SK-N-SH treated with all-trans-retinoic acid at 6 μM for 48 hours (cell line): ENCODE data around the gene CAMTA2.

Experiments
- ATAC-seq: fragments of 200-7000 bp; cut with Tn5 transposase; 3 replicates; pipeline ENCODE4 v1.9.1; 2020; ENCODE audit warnings: mild to moderate bottlenecking, moderate library complexity
- BACH2 ChIP-seq: fragments of 250-450 bp; sonication (Bioruptor Pico); IDR thresholded peaks from 2 replicates; pipeline ENCODE4 v1.9.0; 2021; ENCODE audit warnings: mild to moderate bottlenecking, borderline replicate concordance
- CSDC2 ChIP-seq: fragments of 250-450 bp; sonication (Bioruptor Pico); IDR thresholded peaks from 2 replicates; pipeline ENCODE4 v1.5.0; 2020; ENCODE audit warnings: mild to moderate bottlenecking, moderate library complexity
- CSRNP3 ChIP-seq: fragments of 250-450 bp; sonication (Bioruptor Pico); IDR thresholded peaks from 2 replicates; pipeline ENCODE4 v1.5.1; 2021; ENCODE audit warnings: mild to moderate bottlenecking, moderate library complexity
- ESRRG ChIP-seq: fragments of 250-450 bp; sonication (Bioruptor Pico); IDR thresholded peaks from 2 replicates; pipeline ENCODE4 v1.6.1; 2021; ENCODE audit warnings: mild to moderate bottlenecking
- ISL1 ChIP-seq: fragments of 250-450 bp; sonication (Bioruptor Pico); IDR thresholded peaks from 2 replicates; pipeline ENCODE4 v2.1.2; 2022; ENCODE audit warnings: mild to moderate bottlenecking, moderate library complexity
- OSR1 ChIP-seq: fragments of 250-450 bp; sonication (Bioruptor Pico); IDR thresholded peaks from 2 replicates; pipeline ENCODE4 v1.8.0; 2022; ENCODE audit warnings: moderate library complexity, mild to moderate bottlenecking, inconsistent platforms
- PPARA ChIP-seq: fragments of 250-450 bp; sonication (Bioruptor Pico); IDR thresholded peaks from 2 replicates; pipeline ENCODE4 v1.5.0; 2020; ENCODE audit warnings: mild to moderate bottlenecking, borderline replicate concordance
- SNAI2 ChIP-seq: fragments of 250-450 bp; sonication (Bioruptor Pico); IDR thresholded peaks from 2 replicates; pipeline ENCODE4 v1.5.0; 2020; ENCODE audit warnings: mild to moderate bottlenecking, moderate library complexity
- TCF4 ChIP-seq: fragments of 250-450 bp; sonication (Bioruptor Pico); IDR thresholded peaks from 2 replicates; pipeline ENCODE4 v1.8.0; 2021; ENCODE audit warnings: mild to moderate bottlenecking, moderate library complexity, borderline replicate concordance
- TOX ChIP-seq: fragments of 250-450 bp; sonication (Bioruptor Pico); IDR thresholded peaks from 2 replicates; pipeline ENCODE4 v1.8.0; 2021; ENCODE audit warnings: mild to moderate bottlenecking, moderate library complexity, borderline replicate concordance
- TSHZ2 ChIP-seq: fragments of 250-450 bp; sonication (Bioruptor Pico); IDR thresholded peaks from 2 replicates; pipeline ENCODE4 v1.5.0; 2020; ENCODE audit warnings: mild to moderate bottlenecking, moderate library complexity
- ZC3H10 ChIP-seq: fragments of 250-450 bp; sonication (Bioruptor Pico); IDR thresholded peaks from 2 replicates; pipeline ENCODE4 v1.5.1; 2021; ENCODE audit warnings: mild to moderate bottlenecking, moderate library complexity
- ZFP3 ChIP-seq: fragments of 250-450 bp; sonication (Bioruptor Pico); IDR thresholded peaks from 2 replicates; pipeline ENCODE4 v1.5.0; 2020; ENCODE audit warnings: mild to moderate bottlenecking, moderate library complexity
- ZFP30 ChIP-seq: fragments of 450-650 bp; formaldehyde crosslinking; IDR thresholded peaks from 2 replicates; pipeline ENCODE4 v1.5.0; 2022; ENCODE audit warnings: mild to moderate bottlenecking, moderate library complexity
- ZNF565 ChIP-seq: fragments of 450-650 bp; formaldehyde crosslinking; conservative IDR thresholded peaks from 2 replicates; pipeline ENCODE4 v1.5.0; 2020; ENCODE audit warnings: low read depth, mild to moderate bottlenecking, moderate library complexity
- ZNF70 ChIP-seq: fragments of 450-650 bp; formaldehyde crosslinking; IDR thresholded peaks from 2 replicates; pipeline ENCODE4 v1.5.0; 2020; ENCODE audit warnings: mild to moderate bottlenecking, moderate library complexity
- TF ChIP-seq, protein P1 (sequence below): fragments of 250-450 bp; sonication (Bioruptor Pico); IDR thresholded peaks from 2 replicates; pipeline ENCODE4 v1.5.1; 2020; ENCODE audit warnings: low read depth, mild to moderate bottlenecking, moderate library complexity
- TF ChIP-seq, protein P2 (sequence below): fragments of 250-450 bp; sonication (Bioruptor Pico); IDR thresholded peaks from 2 replicates; pipeline ENCODE4 v1.8.0; 2021; ENCODE audit warnings: low read depth, mild to moderate bottlenecking, moderate library complexity, borderline replicate concordance

The CAMTA2 gene

GRCh38 chr17:4973256-4974114 is 14.0 kb downstream of the CAMTA2 start (continued):
- TF ChIP-seq TSHZ2 (CRISPR knock-in tag) = no peak
- TF ChIP-seq, protein P1, sequence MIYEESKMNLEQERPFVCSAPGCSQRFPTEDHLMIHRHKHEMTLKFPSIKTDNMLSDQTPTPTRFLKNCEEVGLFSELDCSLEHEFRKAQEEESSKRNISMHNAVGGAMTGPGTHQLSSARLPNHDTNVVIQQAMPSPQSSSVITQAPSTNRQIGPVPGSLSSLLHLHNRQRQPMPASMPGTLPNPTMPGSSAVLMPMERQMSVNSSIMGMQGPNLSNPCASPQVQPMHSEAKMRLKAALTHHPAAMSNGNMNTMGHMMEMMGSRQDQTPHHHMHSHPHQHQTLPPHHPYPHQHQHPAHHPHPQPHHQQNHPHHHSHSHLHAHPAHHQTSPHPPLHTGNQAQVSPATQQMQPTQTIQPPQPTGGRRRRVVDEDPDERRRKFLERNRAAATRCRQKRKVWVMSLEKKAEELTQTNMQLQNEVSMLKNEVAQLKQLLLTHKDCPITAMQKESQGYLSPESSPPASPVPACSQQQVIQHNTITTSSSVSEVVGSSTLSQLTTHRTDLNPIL (CRISPR knock-in tag) = no peak
- no peak for TF ChIP-seq ESRRG (CRISPR knock-in tag)
- no peak for TF ChIP-seq ISL1
- TF ChIP-seq TOX (CRISPR knock-in tag) = no peak

- TF ChIP-seq TCF4 (CRISPR knock-in tag) = no peak
- no peak for TF ChIP-seq ZC3H10 (CRISPR knock-in tag)
- TF ChIP-seq ESRRG (CRISPR knock-in tag) = no peak
- no peak for TF ChIP-seq PPARA (CRISPR knock-in tag)
- TF ChIP-seq ZNF70 = no peak
- no peak for TF ChIP-seq TSHZ2 (CRISPR knock-in tag)
- no peak for TF ChIP-seq ZFP3 (CRISPR knock-in tag)
- no peak for ATAC-seq
Measured at GRCh38 chr17:4972752-4973151, 14.7 kb downstream of the CAMTA2 start.

GRCh38 chr17:4972322-4972721 is 15.2 kb downstream of the CAMTA2 start:
- no peak for ATAC-seq
- no peak for TF ChIP-seq ZNF565 (CRISPR knock-in tag)
- no peak for TF ChIP-seq ZFP3 (CRISPR knock-in tag)
- TF ChIP-seq, all 23 proteins: peak for 0

GRCh38 chr17:4971826-4972225 is 15.6 kb downstream of the CAMTA2 start:
- no peak for ATAC-seq
- TF ChIP-seq, protein P1 (CRISPR knock-in tag) = no peak
- TF ChIP-seq BACH2 (CRISPR knock-in tag) = no peak
- no peak for TF ChIP-seq ZFP30
- no peak for TF ChIP-seq TCF4 (CRISPR knock-in tag)
- TF ChIP-seq OSR1 (CRISPR knock-in tag) = no peak
- TF ChIP-seq, protein P2, sequence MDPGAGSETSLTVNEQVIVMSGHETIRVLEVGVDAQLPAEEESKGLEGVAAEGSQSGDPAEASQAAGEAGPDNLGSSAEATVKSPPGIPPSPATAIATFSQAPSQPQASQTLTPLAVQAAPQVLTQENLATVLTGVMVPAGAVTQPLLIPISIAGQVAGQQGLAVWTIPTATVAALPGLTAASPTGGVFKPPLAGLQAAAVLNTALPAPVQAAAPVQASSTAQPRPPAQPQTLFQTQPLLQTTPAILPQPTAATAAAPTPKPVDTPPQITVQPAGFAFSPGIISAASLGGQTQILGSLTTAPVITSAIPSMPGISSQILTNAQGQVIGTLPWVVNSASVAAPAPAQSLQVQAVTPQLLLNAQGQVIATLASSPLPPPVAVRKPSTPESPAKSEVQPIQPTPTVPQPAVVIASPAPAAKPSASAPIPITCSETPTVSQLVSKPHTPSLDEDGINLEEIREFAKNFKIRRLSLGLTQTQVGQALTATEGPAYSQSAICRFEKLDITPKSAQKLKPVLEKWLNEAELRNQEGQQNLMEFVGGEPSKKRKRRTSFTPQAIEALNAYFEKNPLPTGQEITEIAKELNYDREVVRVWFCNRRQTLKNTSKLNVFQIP = no peak
- TF ChIP-seq CSRNP3 (CRISPR knock-in tag) = no peak
- no peak for TF ChIP-seq TOX (CRISPR knock-in tag)
- no peak for TF ChIP-seq CSDC2 (CRISPR knock-in tag)
- no peak for TF ChIP-seq ZC3H10 (CRISPR knock-in tag)
- no peak for TF ChIP-seq SNAI2
- TF ChIP-seq PPARA (CRISPR knock-in tag) = no peak
- TF ChIP-seq ZNF565 (CRISPR knock-in tag) = no peak
- no peak for TF ChIP-seq TSHZ2 (CRISPR knock-in tag)
